ENCODE results near the gene CD4. TPM values are rescaled to one million over a fixed set of nuclear protein-coding genes. Genes with fewer than 3 reads are reported as not detected.
"Not testable (repeated sequence)": the region's sequence is repeated elsewhere in the genome, so short reads cannot be mapped to it uniquely, and the experiment has no call there.

The CD4 gene
- 0.70 to 1.2 TPM (median 0.72 TPM) in 3 replicates for total RNA-seq
- long read RNA-seq, partial matches to known transcripts = 0 of 1 reads
- long read RNA-seq, other reads (novel, unspliced or antisense) = 0 of 1 reads

- no peak within 1 kb of the TSS for H3K27ac Mint-ChIP-seq (ENCODE audit: unreplicated experiment)
- peaks cover 2% of the 10 kb centered on the region for H3K27me3 Mint-ChIP-seq (ENCODE audit: low read depth)
- H3K4me1 Mint-ChIP-seq (ENCODE audit: low read depth) = peaks cover 16% of the 10 kb centered on the region
- DNase-seq (ENCODE audit: low spot score) = no peak
- H3K36me3 Mint-ChIP-seq (ENCODE audit: low read depth) = no peaks in the 10 kb centered on the region
- TF ChIP-seq CTCF (IDR thresholded peaks at IDR 0.05) = no peak
- peak within 1 kb of the TSS; percentile 5 for H3K4me3 Mint-ChIP-seq (ENCODE audit: unreplicated experiment)
- H3K9me3 Mint-ChIP-seq (ENCODE audit: low read depth) = no peaks in the 10 kb centered on the region
Observed at GRCh38 chr12:6788972-6789924, at the start of gene CD4. Gene CD4 (plus strand): TSS chr12:6789528. CDS start chr12:6800139, 10,611 bp downstream.

- not testable (repeated sequence) for H3K4me3 Mint-ChIP-seq (ENCODE audit: unreplicated experiment); H3K4me1 Mint-ChIP-seq (ENCODE audit: low read depth); H3K27ac Mint-ChIP-seq (ENCODE audit: unreplicated experiment); DNase-seq (ENCODE audit: low spot score); H3K36me3 Mint-ChIP-seq (ENCODE audit: low read depth); H3K9me3 Mint-ChIP-seq (ENCODE audit: low read depth); H3K27me3 Mint-ChIP-seq (ENCODE audit: low read depth)
Observed at GRCh38 chr12:6742080-6742479, 47.2 kb upstream of the CD4 start.

- no peak for DNase-seq (ENCODE audit: low spot score)
- no peak for TF ChIP-seq CTCF (IDR thresholded peaks at IDR 0.05)
- Mint-ChIP-seq H3K36me3 (ENCODE audit: low read depth) (peaks cover 12% of the 10 kb centered on the region), H3K4me1 (ENCODE audit: low read depth) (no peaks in the 10 kb centered on the region), H3K9me3 (ENCODE audit: low read depth) (no peaks in the 10 kb centered on the region), H3K27me3 (ENCODE audit: low read depth) (no peaks in the 10 kb centered on the region), H3K27ac (ENCODE audit: unreplicated experiment) (no peak overlapping the region), H3K4me3 (ENCODE audit: unreplicated experiment) (no peak overlapping the region)
Observed at GRCh38 chr12:6742834-6743233, 46.5 kb upstream of the CD4 start.

GRCh38 chr12:6743300-6743699 lies 46.0 kb upstream of the CD4 start:
- H3K9me3 Mint-ChIP-seq (ENCODE audit: low read depth); H3K4me1 Mint-ChIP-seq (ENCODE audit: low read depth); H3K27me3 Mint-ChIP-seq (ENCODE audit: low read depth); H3K4me3 Mint-ChIP-seq (ENCODE audit: unreplicated experiment); H3K27ac Mint-ChIP-seq (ENCODE audit: unreplicated experiment); DNase-seq (ENCODE audit: low spot score): not testable (repeated sequence)
- H3K36me3 Mint-ChIP-seq (ENCODE audit: low read depth) = peaks cover 16% of the 10 kb centered on the region

- Mint-ChIP-seq H3K4me3 (ENCODE audit: unreplicated experiment) (no peak overlapping the region), H3K9me3 (ENCODE audit: low read depth) (no peaks in the 10 kb centered on the region), H3K36me3 (ENCODE audit: low read depth) (peaks cover 33% of the 10 kb centered on the region), H3K4me1 (ENCODE audit: low read depth) (peaks cover 2% of the 10 kb centered on the region), H3K27me3 (ENCODE audit: low read depth) (no peaks in the 10 kb centered on the region), H3K27ac (ENCODE audit: unreplicated experiment) (peak overlapping the region; percentile 1)
- TF ChIP-seq CTCF (IDR thresholded peaks at IDR 0.05) = no peak
- DNase-seq (ENCODE audit: low spot score) = no peak
Observed at GRCh38 chr12:6745741-6746525, 43.4 kb upstream of the CD4 start.

- Mint-ChIP-seq H3K4me1 (ENCODE audit: low read depth) (peaks cover 13% of the 10 kb centered on the region), H3K4me3 (ENCODE audit: unreplicated experiment) (no peak overlapping the region), H3K27ac (ENCODE audit: unreplicated experiment) (peak overlapping the region; percentile 27), H3K36me3 (ENCODE audit: low read depth) (peaks cover 34% of the 10 kb centered on the region), H3K9me3 (ENCODE audit: low read depth) (no peaks in the 10 kb centered on the region), H3K27me3 (ENCODE audit: low read depth) (no peaks in the 10 kb centered on the region)
- no peak for DNase-seq (ENCODE audit: low spot score)
- TF ChIP-seq CTCF (IDR thresholded peaks at IDR 0.05) = no peak
Observed at GRCh38 chr12:6747216-6747615, 42.1 kb upstream of the CD4 start.
